K562 (cell line): ENCODE measurements around the gene DGKA. TPM values are rescaled to one million over a fixed set of nuclear protein-coding genes. Genes with fewer than 3 reads are reported as not detected.
A peak's percentile ranks its signal among the peaks of the same experiment; 100 is the strongest.

Source experiments
- ATF1 ChIP-seq, 2 experiments: fragments of 450-650 bp in 1 of 2; IDR thresholded peaks; 2 replicates each; pipeline ENCODE4 v1.6.1; 2016; ENCODE audit warnings: missing compliant biosample characterization in 1 of 2, missing genetic modification characterization in 1 of 2
- ETV1 ChIP-seq: fragments of 450-650 bp; conservative IDR thresholded peaks from 2 replicates; pipeline ENCODE4 v1.6.1; 2016; ENCODE audit warnings: missing genetic modification characterization, control low read depth, low read depth, missing compliant biosample characterization
- KAT8 ChIP-seq: fragments of 450-650 bp; IDR thresholded peaks from 2 replicates; pipeline ENCODE4 v1.6.1; 2016; ENCODE audit warnings: low read depth, mild to moderate bottlenecking
- KHSRP ChIP-seq: fragments of 450-650 bp; IDR thresholded peaks from 2 replicates; pipeline ENCODE4 v1.6.1; 2017
- MTA3 ChIP-seq: fragments of 450-650 bp; formaldehyde crosslinking; IDR thresholded peaks from 2 replicates; pipeline ENCODE4 v1.6.1; 2017; ENCODE audit warnings: mild to moderate bottlenecking, borderline replicate concordance
- NFRKB ChIP-seq: fragments of 450-650 bp; IDR thresholded peaks from 2 replicates; pipeline ENCODE4 v1.6.1; 2016; ENCODE audit warnings: low read depth
- SAP30 ChIP-seq: fragments of 200-600 bp; sonication (generic); IDR thresholded peaks from 2 replicates; pipeline ENCODE4 v1.6.1; 2012; ENCODE audit warnings: borderline replicate concordance, low read depth, mild to moderate bottlenecking, moderate library complexity, low read length, control low read depth, inconsistent platforms; ENCODE audit not compliant: insufficient read depth, poor library complexity, severe bottlenecking
- SIN3A ChIP-seq, 2 experiments: fragments of 150-350 bp in 1 of 2; IDR thresholded peaks; 2 replicates each; pipeline ENCODE4 v1.6.1; 2011 to 2016; ENCODE audit warnings: borderline replicate concordance in 2 of 2, low read depth in 2 of 2, low read length in 2 of 2, mild to moderate bottlenecking in 2 of 2, moderate library complexity in 2 of 2; ENCODE audit not compliant: control insufficient read depth in 1 of 2
- TAL1 ChIP-seq: fragments of 450-650 bp; IDR thresholded peaks from 2 replicates; pipeline ENCODE4 v1.6.1; 2016; ENCODE audit warnings: mild to moderate bottlenecking
- ZBTB7A ChIP-seq: IDR thresholded peaks from 2 replicates; pipeline ENCODE4 v1.6.1; 2011; ENCODE audit warnings: low read depth, mild to moderate bottlenecking, low read length, moderate library complexity, borderline replicate concordance; ENCODE audit not compliant: control insufficient read depth
- ZNF436 ChIP-seq: fragments of 250-450, 450-650 bp; sonication (Bioruptor Pico); formaldehyde crosslinking; IDR thresholded peaks from 2 replicates; pipeline ENCODE4 v1.7.0; 2020; ENCODE audit warnings: mild to moderate bottlenecking
- ZZZ3 ChIP-seq: fragments of 450-650 bp; IDR thresholded peaks from 2 replicates; pipeline ENCODE4 v1.6.1; 2016; ENCODE audit warnings: antibody characterized with exemption, mild to moderate bottlenecking, moderate library complexity
- polyA plus RNA-seq, 8 experiments: library from polyadenylated mRNA; depleted of rRNA in 4 of 8; stranded (reverse) in 5 of 8; unstranded in 3 of 8; fragments of >200 nt; fragmentation: Nextera tagmentation in 2 of 8; fragmentation: Illumina TruSeq in 1 of 8; extraction: Ambion mirVana in 2 of 8; extraction: Trizol in 1 of 8; gene quantifications; 2 replicates each; pipeline versions ENCODE4 v1.2.1 to v1.2.3, GENCODE V29; 2011 to 2014; ENCODE audit warnings: inconsistent platforms in 1 of 8, missing spikeins in 1 of 8
- total RNA-seq, 7 experiments: library from RNA; depleted of rRNA in 6 of 7; stranded (reverse); fragments of >200 nt in 6 of 7; fragmentation: Illumina TruSeq in 2 of 7; extraction: Trizol in 2 of 7; gene quantifications; 2 replicates each; pipeline versions ENCODE4 v1.2.1 to v1.2.3, GENCODE V29; 2011 to 2021; ENCODE audit warnings: low replicate concordance in 1 of 7
- TF ChIP-seq, protein P1 (sequence below), 2 experiments: fragments of 150-350 bp in 1 of 2; IDR thresholded peaks; 2 replicates each; pipeline ENCODE4 v1.6.1; 2012 to 2016; ENCODE audit warnings: low read depth in 2 of 2, low read length in 2 of 2, mild to moderate bottlenecking in 1 of 2, moderate library complexity in 1 of 2
- TF ChIP-seq, protein P2 (sequence below): fragments of 450-650 bp; IDR thresholded peaks from 2 replicates; pipeline ENCODE4 v1.6.1; 2016; ENCODE audit warnings: antibody characterized with exemption
- TF ChIP-seq, protein P3 (sequence below): fragments of 450-650 bp; IDR thresholded peaks from 2 replicates; pipeline ENCODE4 v1.6.1; 2016; ENCODE audit warnings: borderline replicate concordance
- TF ChIP-seq, protein P4 (sequence below): fragments of 250-450 bp; sonication (Bioruptor Pico); IDR thresholded peaks from 2 replicates; pipeline ENCODE4 v1.5.0; 2020; ENCODE audit warnings: mild to moderate bottlenecking, borderline replicate concordance

DGKA gene
- total and polyA plus RNA-seq, 9 of the 15 experiments (the other 6 are each of a cell fraction or from before 2014, with no cell fraction given): 3.4 to 12.4 (median 6.2) TPM

DNA sequence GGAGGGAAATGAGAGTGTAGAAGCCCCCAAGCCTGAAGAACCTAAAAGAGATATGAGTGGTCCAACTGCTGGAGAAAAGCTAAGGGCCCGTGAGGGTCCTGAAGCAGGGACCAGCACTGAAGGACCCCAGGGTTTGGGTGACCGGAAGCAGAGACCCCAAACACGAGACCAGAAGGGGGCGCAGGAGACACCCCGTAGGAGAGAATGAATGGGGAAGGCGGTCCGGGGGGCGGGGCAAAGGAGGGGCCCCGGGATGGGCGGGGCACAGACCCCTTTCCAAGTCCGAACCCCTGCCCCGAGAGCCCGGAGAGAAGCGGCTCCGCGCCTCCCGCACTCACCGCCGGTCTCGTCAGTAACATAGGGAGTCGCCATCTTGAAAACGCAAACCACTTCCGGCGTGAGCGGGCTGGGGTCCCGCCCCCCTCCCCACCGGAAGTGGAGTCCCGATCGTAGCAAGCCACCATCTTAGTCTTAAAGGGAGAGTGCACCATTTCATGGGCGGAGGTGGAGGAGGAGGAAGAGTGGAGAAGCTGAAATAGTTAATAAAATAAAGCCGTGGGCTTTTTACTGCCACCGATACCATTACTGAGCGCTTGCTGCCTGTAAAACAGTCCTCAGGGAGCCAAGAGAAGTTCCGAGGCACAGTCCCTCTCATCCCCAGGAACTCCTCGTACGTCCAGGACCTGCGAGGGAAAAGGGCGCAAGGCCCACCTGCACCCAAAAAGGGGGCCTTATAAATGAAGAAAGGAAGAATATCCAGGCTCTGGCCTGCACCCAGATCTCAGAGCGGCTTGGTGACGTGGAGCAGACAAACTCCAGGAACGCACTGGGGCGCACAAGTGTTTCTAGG is 4.0 kb upstream of the DGKA start (continued):
- TF ChIP-seq ATF1 (CRISPR knock-in tag; IDR thresholded peaks at IDR 0.05): no peak
- TF ChIP-seq ATF1 (tag; IDR thresholded peaks at IDR 0.05): peak; percentile 67; the same call in 1 of the 2 replicates
- TF ChIP-seq, protein P1, sequence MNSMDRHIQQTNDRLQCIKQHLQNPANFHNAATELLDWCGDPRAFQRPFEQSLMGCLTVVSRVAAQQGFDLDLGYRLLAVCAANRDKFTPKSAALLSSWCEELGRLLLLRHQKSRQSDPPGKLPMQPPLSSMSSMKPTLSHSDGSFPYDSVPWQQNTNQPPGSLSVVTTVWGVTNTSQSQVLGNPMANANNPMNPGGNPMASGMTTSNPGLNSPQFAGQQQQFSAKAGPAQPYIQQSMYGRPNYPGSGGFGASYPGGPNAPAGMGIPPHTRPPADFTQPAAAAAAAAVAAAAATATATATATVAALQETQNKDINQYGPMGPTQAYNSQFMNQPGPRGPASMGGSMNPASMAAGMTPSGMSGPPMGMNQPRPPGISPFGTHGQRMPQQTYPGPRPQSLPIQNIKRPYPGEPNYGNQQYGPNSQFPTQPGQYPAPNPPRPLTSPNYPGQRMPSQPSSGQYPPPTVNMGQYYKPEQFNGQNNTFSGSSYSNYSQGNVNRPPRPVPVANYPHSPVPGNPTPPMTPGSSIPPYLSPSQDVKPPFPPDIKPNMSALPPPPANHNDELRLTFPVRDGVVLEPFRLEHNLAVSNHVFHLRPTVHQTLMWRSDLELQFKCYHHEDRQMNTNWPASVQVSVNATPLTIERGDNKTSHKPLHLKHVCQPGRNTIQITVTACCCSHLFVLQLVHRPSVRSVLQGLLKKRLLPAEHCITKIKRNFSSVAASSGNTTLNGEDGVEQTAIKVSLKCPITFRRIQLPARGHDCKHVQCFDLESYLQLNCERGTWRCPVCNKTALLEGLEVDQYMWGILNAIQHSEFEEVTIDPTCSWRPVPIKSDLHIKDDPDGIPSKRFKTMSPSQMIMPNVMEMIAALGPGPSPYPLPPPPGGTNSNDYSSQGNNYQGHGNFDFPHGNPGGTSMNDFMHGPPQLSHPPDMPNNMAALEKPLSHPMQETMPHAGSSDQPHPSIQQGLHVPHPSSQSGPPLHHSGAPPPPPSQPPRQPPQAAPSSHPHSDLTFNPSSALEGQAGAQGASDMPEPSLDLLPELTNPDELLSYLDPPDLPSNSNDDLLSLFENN (IDR thresholded peaks at IDR 0.05; ENCODE audit: low read depth in 2 of 2, low read length in 2 of 2): peak in 1 of 2 experiments; percentile 14; a peak in 1 of 4 replicates
- TF ChIP-seq SIN3A (IDR thresholded peaks at IDR 0.05; ENCODE audit: borderline replicate concordance in 2 of 2, control insufficient read depth in 1 of 2, low read depth in 2 of 2, low read length in 2 of 2): 0 out of 4 replicates have a peak, but pooled peaks of 1 of the 2 experiments have one; percentile 53
- TF ChIP-seq, protein P2, sequence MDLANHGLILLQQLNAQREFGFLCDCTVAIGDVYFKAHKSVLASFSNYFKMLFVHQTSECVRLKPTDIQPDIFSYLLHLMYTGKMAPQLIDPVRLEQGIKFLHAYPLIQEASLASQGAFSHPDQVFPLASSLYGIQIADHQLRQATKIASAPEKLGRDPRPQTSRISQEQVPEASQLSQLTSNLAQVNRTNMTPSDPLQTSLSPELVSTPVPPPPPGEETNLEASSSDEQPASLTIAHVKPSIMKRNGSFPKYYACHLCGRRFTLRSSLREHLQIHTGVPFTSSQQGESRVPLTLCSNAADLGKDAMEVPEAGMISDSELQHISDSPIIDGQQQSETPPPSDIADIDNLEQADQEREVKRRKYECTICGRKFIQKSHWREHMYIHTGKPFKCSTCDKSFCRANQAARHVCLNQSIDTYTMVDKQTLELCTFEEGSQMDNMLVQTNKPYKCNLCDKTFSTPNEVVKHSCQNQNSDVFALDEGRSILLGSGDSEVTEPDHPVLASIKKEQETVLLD: peak; percentile 86
- peak; percentile 100 for TF ChIP-seq ZBTB7A
- 0 out of 2 replicates have a peak, but pooled peaks have one; percentile 10 for TF ChIP-seq TAL1
- peak; percentile 45 for TF ChIP-seq SAP30
- 0 out of 2 replicates have a peak, but pooled peaks have one; percentile 31 for TF ChIP-seq KAT8
- no peak for TF ChIP-seq ZNF436
- TF ChIP-seq MTA3: 0 out of 2 replicates have a peak, but pooled peaks have one; percentile 15
- peak; percentile 84; the same call in 1 of the 2 replicates for TF ChIP-seq NFRKB
- TF ChIP-seq ETV1 (tag): peak; percentile 99
- 0 out of 2 replicates have a peak, but pooled peaks have one; percentile 8 for TF ChIP-seq KHSRP
- TF ChIP-seq ZZZ3: peak; percentile 62; the same call in 1 of the 2 replicates
- TF ChIP-seq, protein P3, sequence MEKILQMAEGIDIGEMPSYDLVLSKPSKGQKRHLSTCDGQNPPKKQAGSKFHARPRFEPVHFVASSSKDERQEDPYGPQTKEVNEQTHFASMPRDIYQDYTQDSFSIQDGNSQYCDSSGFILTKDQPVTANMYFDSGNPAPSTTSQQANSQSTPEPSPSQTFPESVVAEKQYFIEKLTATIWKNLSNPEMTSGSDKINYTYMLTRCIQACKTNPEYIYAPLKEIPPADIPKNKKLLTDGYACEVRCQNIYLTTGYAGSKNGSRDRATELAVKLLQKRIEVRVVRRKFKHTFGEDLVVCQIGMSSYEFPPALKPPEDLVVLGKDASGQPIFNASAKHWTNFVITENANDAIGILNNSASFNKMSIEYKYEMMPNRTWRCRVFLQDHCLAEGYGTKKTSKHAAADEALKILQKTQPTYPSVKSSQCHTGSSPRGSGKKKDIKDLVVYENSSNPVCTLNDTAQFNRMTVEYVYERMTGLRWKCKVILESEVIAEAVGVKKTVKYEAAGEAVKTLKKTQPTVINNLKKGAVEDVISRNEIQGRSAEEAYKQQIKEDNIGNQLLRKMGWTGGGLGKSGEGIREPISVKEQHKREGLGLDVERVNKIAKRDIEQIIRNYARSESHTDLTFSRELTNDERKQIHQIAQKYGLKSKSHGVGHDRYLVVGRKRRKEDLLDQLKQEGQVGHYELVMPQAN: peak; percentile 65
- TF ChIP-seq, protein P4, sequence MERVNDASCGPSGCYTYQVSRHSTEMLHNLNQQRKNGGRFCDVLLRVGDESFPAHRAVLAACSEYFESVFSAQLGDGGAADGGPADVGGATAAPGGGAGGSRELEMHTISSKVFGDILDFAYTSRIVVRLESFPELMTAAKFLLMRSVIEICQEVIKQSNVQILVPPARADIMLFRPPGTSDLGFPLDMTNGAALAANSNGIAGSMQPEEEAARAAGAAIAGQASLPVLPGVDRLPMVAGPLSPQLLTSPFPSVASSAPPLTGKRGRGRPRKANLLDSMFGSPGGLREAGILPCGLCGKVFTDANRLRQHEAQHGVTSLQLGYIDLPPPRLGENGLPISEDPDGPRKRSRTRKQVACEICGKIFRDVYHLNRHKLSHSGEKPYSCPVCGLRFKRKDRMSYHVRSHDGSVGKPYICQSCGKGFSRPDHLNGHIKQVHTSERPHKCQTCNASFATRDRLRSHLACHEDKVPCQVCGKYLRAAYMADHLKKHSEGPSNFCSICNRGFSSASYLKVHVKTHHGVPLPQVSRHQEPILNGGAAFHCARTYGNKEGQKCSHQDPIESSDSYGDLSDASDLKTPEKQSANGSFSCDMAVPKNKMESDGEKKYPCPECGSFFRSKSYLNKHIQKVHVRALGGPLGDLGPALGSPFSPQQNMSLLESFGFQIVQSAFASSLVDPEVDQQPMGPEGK: no peak
